ENCODE results near the gene PROSER3. TPM values are rescaled to one million over a fixed set of nuclear protein-coding genes. Genes with fewer than 3 reads are reported as not detected.

PROSER3 gene
- total RNA-seq, 1 donor from 2014 or later, result 6.1 TPM

DNA sequence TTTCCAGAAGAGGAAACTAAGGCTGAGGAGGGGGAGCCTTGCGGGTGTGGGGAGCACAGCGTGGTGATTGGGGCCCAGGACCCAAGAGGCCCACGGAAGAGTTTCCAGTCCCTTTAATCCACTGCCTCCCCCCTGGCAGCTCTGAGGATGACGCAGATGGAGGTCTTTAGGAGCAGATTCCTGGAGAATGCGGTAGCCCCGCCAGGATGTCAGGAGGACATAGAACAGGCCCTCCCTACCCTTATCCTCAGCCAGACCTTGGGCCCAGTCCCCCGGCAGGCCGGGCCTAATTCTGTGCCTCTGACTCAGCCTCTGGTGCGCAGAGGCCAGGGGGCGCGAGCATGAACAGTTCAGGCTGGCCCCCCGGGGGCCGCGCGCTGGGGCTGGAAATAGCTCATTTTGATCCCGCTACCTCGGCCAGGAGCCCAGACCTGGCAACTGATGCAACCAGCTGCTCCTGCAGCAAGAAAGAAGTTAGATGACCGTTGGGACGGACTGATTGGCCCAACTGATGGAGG, 686 bp upstream of the PROSER3 start:
- DNase-seq (ENCODE audit: low read depth), result no peak
- Histone ChIP-seq H3K36me3 (ENCODE audit: control insufficient read depth, insufficient read depth, low read length) (peaks cover 3% of the 10 kb centered on the region), H3K4me3 (ENCODE audit: low read depth, low read length) (peak overlapping the region; percentile 14), H3K27me3 (ENCODE audit: control insufficient read depth, insufficient read depth, low read length) (no peaks in the 10 kb centered on the region)
- TF ChIP-seq, protein P1, sequence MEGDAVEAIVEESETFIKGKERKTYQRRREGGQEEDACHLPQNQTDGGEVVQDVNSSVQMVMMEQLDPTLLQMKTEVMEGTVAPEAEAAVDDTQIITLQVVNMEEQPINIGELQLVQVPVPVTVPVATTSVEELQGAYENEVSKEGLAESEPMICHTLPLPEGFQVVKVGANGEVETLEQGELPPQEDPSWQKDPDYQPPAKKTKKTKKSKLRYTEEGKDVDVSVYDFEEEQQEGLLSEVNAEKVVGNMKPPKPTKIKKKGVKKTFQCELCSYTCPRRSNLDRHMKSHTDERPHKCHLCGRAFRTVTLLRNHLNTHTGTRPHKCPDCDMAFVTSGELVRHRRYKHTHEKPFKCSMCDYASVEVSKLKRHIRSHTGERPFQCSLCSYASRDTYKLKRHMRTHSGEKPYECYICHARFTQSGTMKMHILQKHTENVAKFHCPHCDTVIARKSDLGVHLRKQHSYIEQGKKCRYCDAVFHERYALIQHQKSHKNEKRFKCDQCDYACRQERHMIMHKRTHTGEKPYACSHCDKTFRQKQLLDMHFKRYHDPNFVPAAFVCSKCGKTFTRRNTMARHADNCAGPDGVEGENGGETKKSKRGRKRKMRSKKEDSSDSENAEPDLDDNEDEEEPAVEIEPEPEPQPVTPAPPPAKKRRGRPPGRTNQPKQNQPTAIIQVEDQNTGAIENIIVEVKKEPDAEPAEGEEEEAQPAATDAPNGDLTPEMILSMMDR (IDR thresholded peaks at IDR 0.05; ENCODE audit: insufficient read depth, low read length, poor library complexity, severe bottlenecking), result no peak

DNA sequence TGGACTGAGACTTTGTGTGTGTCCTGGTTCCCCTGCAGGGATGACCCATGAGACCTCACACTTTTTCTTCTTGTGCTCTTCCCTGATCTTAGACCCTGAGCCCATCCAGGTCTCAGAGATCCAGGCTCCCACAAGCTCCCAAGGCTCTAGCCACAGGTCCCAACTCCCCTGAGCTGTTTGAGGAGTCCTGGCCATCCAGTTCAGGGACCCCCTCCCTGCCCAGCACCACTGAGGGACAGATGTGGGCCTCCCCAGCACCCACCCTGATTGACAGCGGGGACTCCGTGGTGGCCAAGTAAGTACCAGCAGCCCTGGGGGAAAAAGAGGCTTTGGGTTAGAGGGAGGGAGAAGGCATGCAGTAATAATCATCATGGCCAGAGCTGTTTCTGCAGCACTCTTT, 1.7 kb downstream of the PROSER3 start:
- H3K4me3 ChIP-seq (ENCODE audit: low read depth, low read length), result no peak overlapping the region
- TF ChIP-seq, protein P1 (IDR thresholded peaks at IDR 0.05; ENCODE audit: insufficient read depth, low read length, poor library complexity, severe bottlenecking), result no peak

DNA sequence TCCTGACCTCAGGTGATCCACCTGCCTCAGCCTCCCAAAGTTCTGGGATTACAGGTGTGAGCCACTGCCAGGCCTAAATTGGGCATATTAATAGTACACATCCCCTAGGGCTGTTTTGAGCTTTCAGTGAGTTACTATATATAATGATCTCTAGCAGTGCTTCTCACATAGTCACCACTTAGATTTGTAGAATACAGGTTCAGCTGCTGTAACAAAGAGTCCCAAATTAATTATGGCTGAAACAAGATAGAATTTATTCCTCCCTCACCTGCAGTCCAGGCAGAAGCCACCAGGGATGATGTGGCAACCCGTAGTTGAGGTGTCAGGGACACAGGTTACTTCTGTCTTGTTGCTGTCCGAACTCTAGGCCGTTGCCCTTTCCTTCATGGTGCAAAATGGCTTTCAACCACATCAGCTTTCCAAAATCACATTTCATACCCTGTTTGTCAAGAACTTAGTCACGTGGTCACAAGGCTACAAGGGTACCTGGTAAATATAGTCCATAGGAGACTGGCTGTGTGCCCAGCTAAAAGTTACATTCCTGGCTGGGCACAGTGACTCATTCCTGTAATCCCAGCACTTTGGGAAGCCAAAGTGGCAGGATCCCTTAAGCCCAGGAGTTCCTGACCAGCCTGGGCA, 2.9 kb downstream of the PROSER3 start:
- no peak overlapping the region for H3K4me3 ChIP-seq (ENCODE audit: low read depth, low read length)
- H3K27me3 ChIP-seq (ENCODE audit: control insufficient read depth, insufficient read depth, low read length), result no peaks in the 10 kb centered on the region
- TF ChIP-seq, protein P1 (IDR thresholded peaks at IDR 0.05; ENCODE audit: insufficient read depth, low read length, poor library complexity, severe bottlenecking), result no peak
- DNase-seq (ENCODE audit: low read depth), result no peak
- peaks cover 3% of the 10 kb centered on the region for H3K36me3 ChIP-seq (ENCODE audit: control insufficient read depth, insufficient read depth, low read length)

More for the DNA sequence above, 1.7 kb downstream of the PROSER3 start:
- Histone ChIP-seq H3K36me3 (ENCODE audit: control insufficient read depth, insufficient read depth, low read length) (peaks cover 3% of the 10 kb centered on the region), H3K27me3 (ENCODE audit: control insufficient read depth, insufficient read depth, low read length) (no peaks in the 10 kb centered on the region)
- DNase-seq (ENCODE audit: low read depth), result no peak

DNA sequence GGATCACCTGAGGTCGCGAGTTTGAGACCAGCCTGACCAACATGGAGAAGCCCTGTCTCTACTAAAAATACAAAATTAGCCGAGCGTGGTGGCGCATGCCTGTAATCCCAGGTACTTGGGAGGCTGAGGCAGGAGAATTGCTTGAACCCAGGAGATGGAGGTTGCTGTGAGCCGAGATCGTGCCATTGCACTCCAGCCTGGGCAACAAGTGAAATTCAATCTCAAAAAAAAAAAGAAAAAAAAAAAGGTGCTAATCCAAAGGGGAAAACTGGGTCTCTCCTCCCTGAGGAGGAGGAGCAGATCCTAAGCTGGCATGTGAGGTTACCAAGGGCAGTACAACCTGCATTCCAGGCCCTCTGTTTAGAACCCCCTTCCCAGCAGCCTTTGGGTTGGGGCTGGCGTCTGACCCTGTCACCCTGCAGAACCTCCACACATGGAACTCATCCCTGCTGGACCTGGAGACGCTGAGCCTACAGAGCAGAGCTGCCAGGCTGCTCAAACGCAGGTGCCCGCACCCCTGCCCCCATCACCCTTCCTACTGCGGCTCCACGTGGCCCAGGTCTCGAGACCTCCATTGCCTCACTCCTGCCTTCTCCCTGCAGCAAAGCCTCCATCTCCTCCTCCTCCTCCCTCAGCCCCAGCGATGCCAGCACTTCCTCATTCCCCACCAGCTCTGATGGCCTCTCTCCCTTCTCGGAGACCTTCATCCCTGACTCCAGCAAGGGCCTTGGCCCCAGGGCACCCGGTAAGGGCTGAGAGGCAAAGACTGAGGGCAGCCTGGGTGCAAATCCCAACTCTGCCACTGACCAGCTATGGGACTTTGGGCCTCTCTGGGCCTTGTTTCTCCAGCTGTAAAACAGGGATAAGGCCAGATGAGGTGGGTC, 6.7 kb downstream of the PROSER3 start:
- Histone ChIP-seq H3K36me3 (ENCODE audit: control insufficient read depth, insufficient read depth, low read length) (peaks cover 3% of the 10 kb centered on the region), H3K27me3 (ENCODE audit: control insufficient read depth, insufficient read depth, low read length) (no peaks in the 10 kb centered on the region), H3K4me3 (ENCODE audit: low read depth, low read length) (no peak overlapping the region)
- DNase-seq (ENCODE audit: low read depth), result no peak
- TF ChIP-seq, protein P1 (IDR thresholded peaks at IDR 0.05; ENCODE audit: insufficient read depth, low read length, poor library complexity, severe bottlenecking), result no peak

DNA sequence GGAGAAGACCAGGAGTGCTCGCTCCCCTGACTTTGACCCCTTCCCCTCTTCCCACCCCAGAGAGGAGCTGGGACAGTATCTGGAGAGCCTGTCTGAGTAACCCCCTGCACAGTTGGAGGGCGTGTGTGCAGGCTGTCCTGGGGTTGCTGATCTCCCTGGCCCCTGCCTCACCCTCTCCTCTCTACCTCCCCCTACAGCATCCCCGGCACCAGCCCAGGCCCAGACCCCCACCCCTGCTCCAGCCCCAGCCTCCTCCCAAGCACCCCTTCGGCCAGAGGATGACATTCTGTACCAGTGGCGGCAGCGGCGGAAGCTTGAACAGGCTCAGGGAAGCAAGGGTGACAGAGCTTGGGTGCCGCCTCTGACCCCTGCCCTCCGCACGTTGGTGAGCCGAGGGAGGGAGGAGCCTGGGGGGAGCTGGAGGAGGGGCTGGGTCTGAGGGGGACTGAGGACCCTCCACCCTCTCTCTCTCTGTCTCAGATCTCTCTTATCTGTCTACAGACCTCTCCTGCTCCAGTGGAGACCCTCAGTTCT, 8.7 kb downstream of the PROSER3 start:
- peaks cover 3% of the 10 kb centered on the region for H3K36me3 ChIP-seq (ENCODE audit: control insufficient read depth, insufficient read depth, low read length)
- no peak for DNase-seq (ENCODE audit: low read depth)

More for the DNA sequence above, 8.7 kb downstream of the PROSER3 start:
- H3K4me3 ChIP-seq (ENCODE audit: low read depth, low read length), result no peak overlapping the region
- TF ChIP-seq, protein P1 (IDR thresholded peaks at IDR 0.05; ENCODE audit: insufficient read depth, low read length, poor library complexity, severe bottlenecking), result no peak
- H3K27me3 ChIP-seq (ENCODE audit: control insufficient read depth, insufficient read depth, low read length), result no peaks in the 10 kb centered on the region
